ENCODE measurements around the gene CABLES2. TPM values are rescaled to one million over a fixed set of nuclear protein-coding genes. Genes with fewer than 3 reads are reported as not detected.

CABLES2 gene
- polyA plus RNA-seq (2013, experiment 1 of 2; ENCODE audit: insufficient read length), result 7.1 TPM
- polyA plus RNA-seq (2013, experiment 2 of 2; ENCODE audit: insufficient read length), result 7.6 TPM

- peak; percentile 95 for DNase-seq
These were observed at the start of gene CABLES2 for GRCh38 chr20:62407221-62407992. Gene CABLES2, minus strand, starts transcription at chr20:62407285. Its CDS starts 9 bp downstream, at chr20:62407276.

- no peak for DNase-seq
These were observed 48.8 kb upstream of the CABLES2 start for GRCh38 chr20:62455929-62456328.

GRCh38 chr20:62454904-62455636 lies 48.0 kb upstream of the CABLES2 start:
- no peak for DNase-seq

GRCh38 chr20:62453186-62453808 lies 46.2 kb upstream of the CABLES2 start:
- no peak for DNase-seq

- no peak for DNase-seq
These were observed 45.5 kb upstream of the CABLES2 start for GRCh38 chr20:62452475-62453095.

- DNase-seq, result no peak
These were observed 44.9 kb upstream of the CABLES2 start for GRCh38 chr20:62451970-62452369.

- no peak for DNase-seq
These were observed 44.2 kb upstream of the CABLES2 start for GRCh38 chr20:62451156-62451767.

GRCh38 chr20:62449951-62450691 lies 43.0 kb upstream of the CABLES2 start:
- no peak for DNase-seq

GRCh38 chr20:62448788-62449187 lies 41.7 kb upstream of the CABLES2 start:
- DNase-seq, result no peak

- DNase-seq, result no peak
These were observed 41.0 kb upstream of the CABLES2 start for GRCh38 chr20:62448038-62448437.

GRCh38 chr20:62446888-62447869 lies 40.1 kb upstream of the CABLES2 start:
- DNase-seq, result no peak

- DNase-seq, result no peak
These were observed 39.4 kb upstream of the CABLES2 start for GRCh38 chr20:62446481-62446880.

GRCh38 chr20:62445553-62446340 lies 38.7 kb upstream of the CABLES2 start:
- no peak for DNase-seq

GRCh38 chr20:62444286-62444685 lies 37.2 kb upstream of the CABLES2 start:
- no peak for DNase-seq

GRCh38 chr20:62441987-62442539 lies 35.0 kb upstream of the CABLES2 start:
- DNase-seq, result no peak

- DNase-seq, result no peak
These were observed 32.1 kb upstream of the CABLES2 start for GRCh38 chr20:62439218-62439617.

GRCh38 chr20:62437927-62438326 lies 30.8 kb upstream of the CABLES2 start:
- DNase-seq, result no peak

GRCh38 chr20:62437496-62437895 lies 30.4 kb upstream of the CABLES2 start:
- no peak for DNase-seq

GRCh38 chr20:62436692-62437091 lies 29.6 kb upstream of the CABLES2 start:
- DNase-seq, result no peak
